PC-3 (cell line): ENCODE data around the gene CYB5B. TPM values are rescaled to one million over a fixed set of nuclear protein-coding genes. Genes with fewer than 3 reads are reported as not detected.
A peak's percentile ranks its signal among the peaks of the same experiment; 100 is the strongest.

Source experiments
- ATAC-seq: fragments of 200-7000 bp; cut with Tn5 transposase; 2 replicates; pipeline ENCODE4 v1.9.1; 2020; ENCODE audit warnings: mild to moderate bottlenecking, moderate library complexity
- BruUV-seq: library from RNA; stranded (reverse); fragments of 400-500 nt; replicated peaks from 2 replicates; lab custom pipeline; 2021; lab: Mats Ljungman, UMichigan
- CTCF ChIA-PET: fragments of 300-600 bp; sonication (Branson Sonifier 250); formaldehyde crosslinking; loops from one replicate; lab custom pipeline; 2022; ENCODE audit warnings: antibody characterized with exemption; lab: Charles Lee
- POLR2A ChIA-PET: fragments of 300-600 bp; sonication (Branson Sonifier 250); formaldehyde crosslinking; loops from one replicate; lab custom pipeline; 2022; ENCODE audit warnings: antibody characterized with exemption; ENCODE audit not compliant: unreplicated experiment; lab: Charles Lee
- DNase-seq: peaks from one replicate; pipeline ENCODE4 v3.0.0-alpha.2; 2015
- H2AFZ ChIP-seq: fragments of 300-600 bp; sonication (generic); 2 replicates; pipeline ENCODE4 v1.6.0; 2016; ENCODE audit warnings: antibody characterized with exemption, low read length
- H3F3A ChIP-seq: fragments of 300-600 bp; sonication (generic); one replicate; pipeline ENCODE4 v1.6.0; 2017; ENCODE audit warnings: antibody characterized with exemption, low read length, control low read depth, mild to moderate bottlenecking; ENCODE audit not compliant: unreplicated experiment
- H3K27ac ChIP-seq: fragments of 300-600 bp; sonication (generic); 2 replicates; pipeline ENCODE4 v1.5.1; 2016; ENCODE audit warnings: mild to moderate bottlenecking, low read length
- H3K27me3 ChIP-seq: fragments of 300-600 bp; sonication (generic); 2 replicates; pipeline ENCODE4 v1.6.1; 2016; ENCODE audit warnings: low read length, mixed read lengths
- H3K36me3 ChIP-seq: fragments of 300-600 bp; sonication (generic); 2 replicates; pipeline ENCODE4 v1.6.1; 2016; ENCODE audit warnings: low read depth, mixed run types, low read length, mixed read lengths
- H3K4me1 ChIP-seq: fragments of 300-600 bp; sonication (generic); 2 replicates; pipeline ENCODE4 v1.5.1; 2016; ENCODE audit warnings: low read length; ENCODE audit not compliant: insufficient read depth
- H3K4me2 ChIP-seq: fragments of 300-600 bp; sonication (generic); 2 replicates; pipeline ENCODE4 v1.6.0; 2016; ENCODE audit warnings: low read length
- H3K4me3 ChIP-seq: fragments of 300-600 bp; sonication (generic); 2 replicates; pipeline ENCODE4 v1.5.1; 2016; ENCODE audit warnings: mild to moderate bottlenecking, low read length, mixed read lengths
- H3K79me2 ChIP-seq: fragments of 300-600 bp; sonication (generic); 2 replicates; pipeline ENCODE4 v1.6.1; 2017; ENCODE audit warnings: low read length, mixed read lengths
- H3K9ac ChIP-seq: fragments of 300-600 bp; sonication (generic); 2 replicates; pipeline ENCODE4 v1.6.0; 2016; ENCODE audit warnings: mild to moderate bottlenecking, low read length
- H3K9me2 ChIP-seq: fragments of 300-600 bp; sonication (generic); replicated peaks from 2 replicates; pipeline ENCODE4 v1.6.1; 2016; ENCODE audit warnings: mixed run types, low read length, mixed read lengths
- H3K9me3 ChIP-seq: fragments of 300-600 bp; sonication (generic); 2 replicates; pipeline ENCODE4 v1.6.1; 2016; ENCODE audit warnings: low read length, mixed read lengths
- H4K20me1 ChIP-seq: fragments of 300-600 bp; sonication (generic); 2 replicates; pipeline ENCODE4 v1.6.1; 2016; ENCODE audit warnings: low read length, mixed read lengths
- CTCF ChIP-seq: fragments of 300-600 bp; sonication (generic); conservative IDR thresholded peaks from 2 replicates; pipeline ENCODE4 v1.5.1; 2017; ENCODE audit warnings: antibody characterized with exemption, low read depth, mild to moderate bottlenecking, low read length
- EZH2 ChIP-seq: fragments of 300-600 bp; sonication (generic); IDR thresholded peaks from one replicate; pipeline ENCODE4 v1.6.1; 2017; ENCODE audit warnings: antibody characterized with exemption, mild to moderate bottlenecking, low read length; ENCODE audit not compliant: unreplicated experiment
- EZH2phosphoT487 ChIP-seq: fragments of 300-600 bp; sonication (generic); IDR thresholded peaks from 2 replicates; pipeline ENCODE4 v1.6.1; 2018; ENCODE audit warnings: mild to moderate bottlenecking, antibody characterized with exemption, low read length, borderline replicate concordance
- intact Hi-C: fragments of 100-400 bp; cut with micrococcal nuclease; formaldehyde crosslinking; loops from 2 replicates; pipeline ENCODE4 v1.9.0; 2023
- total RNA-seq: library from RNA; depleted of rRNA; stranded (reverse); fragments of >200 nt; gene quantifications from 2 replicates; pipeline ENCODE4 v1.2.3, GENCODE V29; 2014

The CYB5B gene
- total RNA-seq, 1 experiment from 2014 or later: 64.5 TPM

GRCh38 chr16:69466547-69466946 is 42.1 kb downstream of the CYB5B start:
- intact Hi-C loops: loop anchor here (2.0 to 10.0 kb wide), 4 partner anchors 49 to 101 kb away; partner anchors contain the start of gene NFAT5
- H2AFZ ChIP-seq: no peak overlapping the region
- CTCF ChIA-PET: no interaction called here
- H3K36me3 ChIP-seq: peaks cover 6% of the 10 kb centered on the region
- H3K9me3 ChIP-seq: no peaks in the 10 kb centered on the region
- no peaks in the 10 kb centered on the region for H4K20me1 ChIP-seq
- TF ChIP-seq CTCF (no peak), EZH2 (no peak), EZH2phosphoT487 (no peak)
- DNase-seq (peak; percentile 33), ATAC-seq (peak; percentile 80)
- H3K9me2 ChIP-seq: no peaks in the 10 kb centered on the region
- H3K9ac ChIP-seq: no peak overlapping the region
- BruUV-seq: no TSS peak
- no peaks in the 10 kb centered on the region for H3F3A ChIP-seq
- no peaks in the 10 kb centered on the region for H3K79me2 ChIP-seq
- 0 out of 2 replicates have a peak overlapping the region, but pooled peaks have one; percentile 15 for H3K4me2 ChIP-seq
- H3K4me3 ChIP-seq: no peak overlapping the region
- H3K4me1 ChIP-seq: peaks cover 21% of the 10 kb centered on the region
- POLR2A ChIA-PET: no interaction called here
- H3K27me3 ChIP-seq: no peaks in the 10 kb centered on the region
- 0 out of 2 replicates have a peak overlapping the region, but pooled peaks have one; percentile 12 for H3K27ac ChIP-seq

GRCh38 chr16:69467080-69467479 is 42.7 kb downstream of the CYB5B start:
- intact Hi-C loops: loop anchor here (2.0 to 10.0 kb wide), 4 partner anchors 50 to 100 kb away; partner anchors contain the start of gene NFAT5
- Histone ChIP-seq H3K4me1 (peaks cover 21% of the 10 kb centered on the region), H3K4me2 (0 out of 2 replicates have a peak overlapping the region, but pooled peaks have one; percentile 15), H3F3A (no peaks in the 10 kb centered on the region), H3K27ac (no peak overlapping the region), H3K36me3 (peaks cover 6% of the 10 kb centered on the region), H4K20me1 (no peaks in the 10 kb centered on the region), H3K27me3 (no peaks in the 10 kb centered on the region), H3K9me2 (no peaks in the 10 kb centered on the region), H3K9ac (no peak overlapping the region), H3K9me3 (no peaks in the 10 kb centered on the region), H3K79me2 (no peaks in the 10 kb centered on the region), H2AFZ (no peak overlapping the region), H3K4me3 (no peak overlapping the region)
- no TSS peak for BruUV-seq
- CTCF ChIA-PET: no interaction called here
- DNase-seq (no peak), ATAC-seq (no peak)
- no peak for TF ChIP-seq CTCF
- no peak for TF ChIP-seq EZH2
- TF ChIP-seq EZH2phosphoT487: no peak
- POLR2A ChIA-PET: no interaction called here

- intact Hi-C loops: loop anchor here (2.0 to 10.0 kb wide), 4 partner anchors 50 to 100 kb away; partner anchors contain the start of gene NFAT5
- TF ChIP-seq EZH2phosphoT487 (no peak), EZH2 (no peak), CTCF (no peak)
- Histone ChIP-seq H4K20me1 (no peaks in the 10 kb centered on the region), H3F3A (no peaks in the 10 kb centered on the region), H3K9me3 (no peaks in the 10 kb centered on the region), H3K27me3 (no peaks in the 10 kb centered on the region), H3K4me3 (no peak overlapping the region), H3K27ac (no peak overlapping the region), H3K36me3 (peaks cover 6% of the 10 kb centered on the region; the same call in 1 of the 2 replicates), H3K4me2 (no peak overlapping the region), H3K4me1 (peaks cover 21% of the 10 kb centered on the region), H3K9me2 (no peaks in the 10 kb centered on the region), H3K79me2 (no peaks in the 10 kb centered on the region), H2AFZ (no peak overlapping the region), H3K9ac (no peak overlapping the region)
- DNase-seq: no peak
- ChIA-PET POLR2A (no interaction called here), CTCF (no interaction called here)
- ATAC-seq: no peak
- BruUV-seq: no TSS peak
Observed at GRCh38 chr16:69467531-69468204, 43.2 kb downstream of the CYB5B start.
